GM23338 (cell line): ENCODE results near the gene CABCOCO1. TPM values are rescaled to one million over a fixed set of nuclear protein-coding genes. Genes with fewer than 3 reads are reported as not detected.

Experiments
- ATAC-seq: fragments of 200-7000 bp; cut with Tn5 transposase; 3 replicates; pipeline ENCODE4 v1.9.1; 2020
- DNase-seq: peaks from one replicate; pipeline ENCODE4 v3.0.0-alpha.2; 2015; ENCODE audit warnings: low spot score
- H2AFZ ChIP-seq: fragments of 200-600 bp; sonication (generic); 2 replicates; pipeline ENCODE4 v1.8.0; 2016; ENCODE audit warnings: antibody characterized with exemption, mild to moderate bottlenecking, moderate library complexity
- H3F3A ChIP-seq: fragments of 200-600 bp; sonication (generic); replicated peaks from 2 replicates; pipeline ENCODE4 v1.8.0; 2017; ENCODE audit warnings: antibody characterized with exemption, mixed run types, low read depth
- H3K27ac ChIP-seq: fragments of 200-600 bp; sonication (generic); 2 replicates; pipeline ENCODE4 v1.6.1; 2016; ENCODE audit warnings: low read depth
- H3K27me3 ChIP-seq: fragments of 200-600 bp; sonication (generic); 2 replicates; pipeline ENCODE4 v1.8.0; 2016; ENCODE audit warnings: mild to moderate bottlenecking, mixed run types, moderate library complexity; ENCODE audit not compliant: insufficient read depth
- H3K36me3 ChIP-seq: fragments of 200-600 bp; sonication (generic); 2 replicates; pipeline ENCODE4 v1.8.0; 2016; ENCODE audit warnings: mild to moderate bottlenecking; ENCODE audit not compliant: insufficient read depth
- H3K4me1 ChIP-seq: fragments of 200-600 bp; sonication (generic); 2 replicates; pipeline ENCODE4 v1.8.0; 2016; ENCODE audit warnings: mild to moderate bottlenecking, moderate library complexity; ENCODE audit not compliant: insufficient read depth
- H3K4me2 ChIP-seq: fragments of 200-600 bp; sonication (generic); 2 replicates; pipeline ENCODE4 v1.7.1; 2017; ENCODE audit warnings: mixed run types
- H3K4me3 ChIP-seq: fragments of 200-600 bp; sonication (generic); 2 replicates; pipeline ENCODE4 v1.6.1; 2016; ENCODE audit warnings: mixed run types
- H3K79me2 ChIP-seq: fragments of 200-600 bp; sonication (generic); replicated peaks from 2 replicates; pipeline ENCODE4 v1.8.0; 2017; ENCODE audit warnings: mild to moderate bottlenecking; ENCODE audit not compliant: insufficient read depth
- H3K9me2 ChIP-seq: fragments of 200-600 bp; sonication (generic); 2 replicates; pipeline ENCODE4 v1.8.0; 2017; ENCODE audit not compliant: insufficient read depth
- H4K20me1 ChIP-seq: fragments of 200-600 bp; sonication (generic); replicated peaks from 2 replicates; pipeline ENCODE4 v1.8.0; 2017; ENCODE audit warnings: mild to moderate bottlenecking; ENCODE audit not compliant: insufficient read depth
- H3K27ac Mint-ChIP-seq: 2 replicates; pipeline ENCODE4 v1.8.0; 2020; ENCODE audit warnings: inconsistent platforms, mild to moderate bottlenecking, moderate library complexity, mixed read lengths
- H3K27me3 Mint-ChIP-seq: 3 replicates; pipeline ENCODE4 v1.8.0; 2022; ENCODE audit warnings: low read depth, mild to moderate bottlenecking, moderate library complexity, mixed read lengths, inconsistent platforms; ENCODE audit not compliant: insufficient read depth, poor library complexity
- H3K36me3 Mint-ChIP-seq: 3 replicates; pipeline ENCODE4 v1.8.0; 2021; ENCODE audit warnings: low read depth, mild to moderate bottlenecking, inconsistent platforms, moderate library complexity, mixed read lengths
- H3K4me1 Mint-ChIP-seq: 3 replicates; pipeline ENCODE4 v1.8.0; 2020; ENCODE audit warnings: mild to moderate bottlenecking, inconsistent platforms, mixed read lengths
- H3K4me3 Mint-ChIP-seq: 3 replicates; pipeline ENCODE4 v1.8.0; 2021; ENCODE audit warnings: moderate library complexity, mild to moderate bottlenecking, inconsistent platforms, mixed read lengths
- H3K9me3 Mint-ChIP-seq: 3 replicates; pipeline ENCODE4 v1.8.0; 2020; ENCODE audit warnings: moderate library complexity, mild to moderate bottlenecking, inconsistent platforms, mixed read lengths
- CREB1 ChIP-seq: fragments of 250-450 bp; sonication (Bioruptor Pico); IDR thresholded peaks from 2 replicates; pipeline ENCODE4 v1.5.0; 2020; ENCODE audit warnings: low read depth, mild to moderate bottlenecking, moderate library complexity
- CTCF ChIP-seq, 2 experiments: fragments of 200-600 bp in 1 of 2; sonication (generic) in 1 of 2; conservative IDR thresholded peaks; 2 replicates each; pipeline versions ENCODE4 v1.5.1 to v1.6.1; 2016 to 2017; ENCODE audit warnings: antibody characterized with exemption in 2 of 2, low read depth in 2 of 2, mild to moderate bottlenecking in 2 of 2, moderate library complexity in 1 of 2
- ETS1 ChIP-seq: IDR thresholded peaks from 2 replicates; pipeline ENCODE4 v1.6.1; 2016; ENCODE audit warnings: antibody characterized with exemption
- EZH2 ChIP-seq: fragments of 200-600 bp; sonication (generic); IDR thresholded peaks from one replicate; pipeline ENCODE4 v1.8.0; 2017; ENCODE audit warnings: antibody characterized with exemption, mild to moderate bottlenecking, low read depth; ENCODE audit not compliant: unreplicated experiment
- EZH2phosphoT487 ChIP-seq: fragments of 200-600 bp; sonication (generic); IDR thresholded peaks from one replicate; pipeline ENCODE4 v1.8.1; 2018; ENCODE audit warnings: antibody characterized with exemption; ENCODE audit not compliant: unreplicated experiment
- JUNB ChIP-seq: IDR thresholded peaks from one replicate; pipeline ENCODE4 v1.6.1; 2016; ENCODE audit warnings: antibody characterized with exemption; ENCODE audit not compliant: unreplicated experiment
- NANOG ChIP-seq: IDR thresholded peaks from 2 replicates; pipeline ENCODE4 v1.6.1; 2016; ENCODE audit warnings: antibody characterized with exemption, borderline replicate concordance
- POLR2AphosphoS5 ChIP-seq: IDR thresholded peaks from 2 replicates; pipeline ENCODE4 v1.6.1; 2016; ENCODE audit warnings: antibody characterized with exemption, low read depth
- STAT1 ChIP-seq: IDR thresholded peaks from one replicate; pipeline ENCODE4 v1.6.1; 2016; ENCODE audit warnings: antibody characterized with exemption; ENCODE audit not compliant: unreplicated experiment
- ZNF114 ChIP-seq: fragments of 250-450 bp; sonication (Bioruptor Pico); IDR thresholded peaks from 2 replicates; pipeline ENCODE4 v1.5.0; 2020; ENCODE audit warnings: mild to moderate bottlenecking, moderate library complexity
- ZNF331 ChIP-seq: fragments of 250-450 bp; sonication (Bioruptor Pico); IDR thresholded peaks from 2 replicates; pipeline ENCODE4 v1.5.0; 2020; ENCODE audit warnings: low read depth, mild to moderate bottlenecking, moderate library complexity
- polyA plus RNA-seq: library from polyadenylated mRNA; unstranded; fragments of >200 nt; fragmentation: Nextera tagmentation; extraction: Ambion mirVana; gene quantifications from 2 replicates; pipeline ENCODE4 v1.2.1, GENCODE V29; 2016
- total RNA-seq: library from RNA; depleted of rRNA; stranded (reverse); fragments of >200 nt; shearing (Covaris generic); gene quantifications from 2 replicates; pipeline ENCODE4 v1.2.3, GENCODE V29; 2014
- TF ChIP-seq, protein P1 (sequence below): IDR thresholded peaks from one replicate; pipeline ENCODE4 v1.6.1; 2018; ENCODE audit warnings: antibody characterized with exemption; ENCODE audit not compliant: unreplicated experiment
- TF ChIP-seq, protein P2 (sequence below): fragments of 250-450 bp; sonication (Bioruptor Pico); IDR thresholded peaks from 2 replicates; pipeline ENCODE4 v1.5.0; 2020; ENCODE audit warnings: mild to moderate bottlenecking, moderate library complexity

CABCOCO1 gene
- total and polyA plus RNA-seq, 2 experiments from 2014 or later = not detected

DNA sequence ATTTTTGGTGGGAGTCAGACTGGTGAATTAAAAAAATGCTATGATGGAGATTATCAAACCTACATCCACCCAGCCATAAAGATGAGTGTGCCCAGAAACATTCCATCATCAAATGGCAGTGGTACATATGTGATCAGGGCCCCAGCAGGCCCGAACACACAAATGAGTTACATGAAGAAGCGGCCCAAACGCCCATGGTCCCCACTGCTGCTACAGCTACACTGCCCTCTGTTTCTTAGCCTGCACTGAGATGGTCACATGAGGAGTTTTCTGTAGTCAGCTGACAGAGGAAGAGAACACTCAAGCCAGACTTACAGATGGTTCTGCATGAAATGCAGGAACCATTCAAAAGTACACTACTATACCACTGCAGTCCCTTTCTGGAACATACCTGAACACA lies 142.4 kb downstream of the CABCOCO1 start:
- Histone ChIP-seq H3K4me3 (no peak overlapping the region), H3F3A (no peaks in the 10 kb centered on the region), H3K9me2 (peaks cover 20% of the 10 kb centered on the region; the same call in 1 of the 2 replicates), H3K27ac (no peak overlapping the region), H3K36me3 (no peaks in the 10 kb centered on the region), H2AFZ (no peak overlapping the region), H3K79me2 (no peaks in the 10 kb centered on the region), H3K4me2 (no peak overlapping the region), H3K27me3 (no peaks in the 10 kb centered on the region), H3K4me1 (no peaks in the 10 kb centered on the region), H4K20me1 (no peaks in the 10 kb centered on the region)
- Mint-ChIP-seq H3K4me3 (no peak overlapping the region), H3K9me3 (no peaks in the 10 kb centered on the region), H3K27ac (no peak overlapping the region), H3K36me3 (no peaks in the 10 kb centered on the region), H3K27me3 (no peaks in the 10 kb centered on the region), H3K4me1 (no peaks in the 10 kb centered on the region)
- no peak for TF ChIP-seq JUNB
- no peak for TF ChIP-seq STAT1
- TF ChIP-seq NANOG = no peak
- no peak for TF ChIP-seq EZH2
- no peak for TF ChIP-seq ZNF114 (CRISPR knock-in tag)
- TF ChIP-seq, protein P1, sequence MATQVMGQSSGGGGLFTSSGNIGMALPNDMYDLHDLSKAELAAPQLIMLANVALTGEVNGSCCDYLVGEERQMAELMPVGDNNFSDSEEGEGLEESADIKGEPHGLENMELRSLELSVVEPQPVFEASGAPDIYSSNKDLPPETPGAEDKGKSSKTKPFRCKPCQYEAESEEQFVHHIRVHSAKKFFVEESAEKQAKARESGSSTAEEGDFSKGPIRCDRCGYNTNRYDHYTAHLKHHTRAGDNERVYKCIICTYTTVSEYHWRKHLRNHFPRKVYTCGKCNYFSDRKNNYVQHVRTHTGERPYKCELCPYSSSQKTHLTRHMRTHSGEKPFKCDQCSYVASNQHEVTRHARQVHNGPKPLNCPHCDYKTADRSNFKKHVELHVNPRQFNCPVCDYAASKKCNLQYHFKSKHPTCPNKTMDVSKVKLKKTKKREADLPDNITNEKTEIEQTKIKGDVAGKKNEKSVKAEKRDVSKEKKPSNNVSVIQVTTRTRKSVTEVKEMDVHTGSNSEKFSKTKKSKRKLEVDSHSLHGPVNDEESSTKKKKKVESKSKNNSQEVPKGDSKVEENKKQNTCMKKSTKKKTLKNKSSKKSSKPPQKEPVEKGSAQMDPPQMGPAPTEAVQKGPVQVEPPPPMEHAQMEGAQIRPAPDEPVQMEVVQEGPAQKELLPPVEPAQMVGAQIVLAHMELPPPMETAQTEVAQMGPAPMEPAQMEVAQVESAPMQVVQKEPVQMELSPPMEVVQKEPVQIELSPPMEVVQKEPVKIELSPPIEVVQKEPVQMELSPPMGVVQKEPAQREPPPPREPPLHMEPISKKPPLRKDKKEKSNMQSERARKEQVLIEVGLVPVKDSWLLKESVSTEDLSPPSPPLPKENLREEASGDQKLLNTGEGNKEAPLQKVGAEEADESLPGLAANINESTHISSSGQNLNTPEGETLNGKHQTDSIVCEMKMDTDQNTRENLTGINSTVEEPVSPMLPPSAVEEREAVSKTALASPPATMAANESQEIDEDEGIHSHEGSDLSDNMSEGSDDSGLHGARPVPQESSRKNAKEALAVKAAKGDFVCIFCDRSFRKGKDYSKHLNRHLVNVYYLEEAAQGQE = no peak
- TF ChIP-seq, protein P2, sequence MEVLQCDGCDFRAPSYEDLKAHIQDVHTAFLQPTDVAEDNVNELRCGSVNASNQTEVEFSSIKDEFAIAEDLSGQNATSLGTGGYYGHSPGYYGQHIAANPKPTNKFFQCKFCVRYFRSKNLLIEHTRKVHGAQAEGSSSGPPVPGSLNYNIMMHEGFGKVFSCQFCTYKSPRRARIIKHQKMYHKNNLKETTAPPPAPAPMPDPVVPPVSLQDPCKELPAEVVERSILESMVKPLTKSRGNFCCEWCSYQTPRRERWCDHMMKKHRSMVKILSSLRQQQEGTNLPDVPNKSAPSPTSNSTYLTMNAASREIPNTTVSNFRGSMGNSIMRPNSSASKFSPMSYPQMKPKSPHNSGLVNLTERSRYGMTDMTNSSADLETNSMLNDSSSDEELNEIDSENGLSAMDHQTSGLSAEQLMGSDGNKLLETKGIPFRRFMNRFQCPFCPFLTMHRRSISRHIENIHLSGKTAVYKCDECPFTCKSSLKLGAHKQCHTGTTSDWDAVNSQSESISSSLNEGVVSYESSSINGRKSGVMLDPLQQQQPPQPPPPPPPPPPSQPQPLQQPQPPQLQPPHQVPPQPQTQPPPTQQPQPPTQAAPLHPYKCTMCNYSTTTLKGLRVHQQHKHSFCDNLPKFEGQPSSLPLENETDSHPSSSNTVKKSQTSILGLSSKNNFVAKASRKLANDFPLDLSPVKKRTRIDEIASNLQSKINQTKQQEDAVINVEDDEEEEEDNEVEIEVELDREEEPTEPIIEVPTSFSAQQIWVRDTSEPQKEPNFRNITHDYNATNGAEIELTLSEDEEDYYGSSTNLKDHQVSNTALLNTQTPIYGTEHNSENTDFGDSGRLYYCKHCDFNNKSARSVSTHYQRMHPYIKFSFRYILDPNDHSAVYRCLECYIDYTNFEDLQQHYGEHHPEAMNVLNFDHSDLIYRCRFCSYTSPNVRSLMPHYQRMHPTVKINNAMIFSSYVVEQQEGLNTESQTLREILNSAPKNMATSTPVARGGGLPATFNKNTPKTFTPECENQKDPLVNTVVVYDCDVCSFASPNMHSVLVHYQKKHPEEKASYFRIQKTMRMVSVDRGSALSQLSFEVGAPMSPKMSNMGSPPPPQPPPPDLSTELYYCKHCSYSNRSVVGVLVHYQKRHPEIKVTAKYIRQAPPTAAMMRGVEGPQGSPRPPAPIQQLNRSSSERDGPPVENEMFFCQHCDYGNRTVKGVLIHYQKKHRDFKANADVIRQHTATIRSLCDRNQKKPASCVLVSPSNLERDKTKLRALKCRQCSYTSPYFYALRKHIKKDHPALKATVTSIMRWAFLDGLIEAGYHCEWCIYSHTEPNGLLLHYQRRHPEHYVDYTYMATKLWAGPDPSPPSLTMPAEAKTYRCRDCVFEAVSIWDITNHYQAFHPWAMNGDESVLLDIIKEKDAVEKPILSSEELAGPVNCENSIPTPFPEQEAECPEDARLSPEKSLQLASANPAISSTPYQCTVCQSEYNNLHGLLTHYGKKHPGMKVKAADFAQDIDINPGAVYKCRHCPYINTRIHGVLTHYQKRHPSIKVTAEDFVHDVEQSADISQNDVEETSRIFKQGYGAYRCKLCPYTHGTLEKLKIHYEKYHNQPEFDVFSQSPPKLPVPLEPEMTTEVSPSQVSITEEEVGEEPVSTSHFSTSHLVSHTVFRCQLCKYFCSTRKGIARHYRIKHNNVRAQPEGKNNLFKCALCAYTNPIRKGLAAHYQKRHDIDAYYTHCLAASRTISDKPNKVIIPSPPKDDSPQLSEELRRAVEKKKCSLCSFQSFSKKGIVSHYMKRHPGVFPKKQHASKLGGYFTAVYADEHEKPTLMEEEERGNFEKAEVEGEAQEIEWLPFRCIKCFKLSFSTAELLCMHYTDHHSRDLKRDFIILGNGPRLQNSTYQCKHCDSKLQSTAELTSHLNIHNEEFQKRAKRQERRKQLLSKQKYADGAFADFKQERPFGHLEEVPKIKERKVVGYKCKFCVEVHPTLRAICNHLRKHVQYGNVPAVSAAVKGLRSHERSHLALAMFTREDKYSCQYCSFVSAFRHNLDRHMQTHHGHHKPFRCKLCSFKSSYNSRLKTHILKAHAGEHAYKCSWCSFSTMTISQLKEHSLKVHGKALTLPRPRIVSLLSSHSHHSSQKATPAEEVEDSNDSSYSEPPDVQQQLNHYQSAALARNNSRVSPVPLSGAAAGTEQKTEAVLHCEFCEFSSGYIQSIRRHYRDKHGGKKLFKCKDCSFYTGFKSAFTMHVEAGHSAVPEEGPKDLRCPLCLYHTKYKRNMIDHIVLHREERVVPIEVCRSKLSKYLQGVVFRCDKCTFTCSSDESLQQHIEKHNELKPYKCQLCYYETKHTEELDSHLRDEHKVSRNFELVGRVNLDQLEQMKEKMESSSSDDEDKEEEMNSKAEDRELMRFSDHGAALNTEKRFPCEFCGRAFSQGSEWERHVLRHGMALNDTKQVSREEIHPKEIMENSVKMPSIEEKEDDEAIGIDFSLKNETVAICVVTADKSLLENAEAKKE (CRISPR knock-in tag) = no peak
- no peak for TF ChIP-seq CTCF (conservative IDR thresholded peaks at IDR 0.05; ENCODE audit: low read depth in 2 of 2)
- no peak for TF ChIP-seq ZNF331 (CRISPR knock-in tag)
- no peak for TF ChIP-seq POLR2AphosphoS5
- TF ChIP-seq ETS1 = no peak
- no peak for TF ChIP-seq EZH2phosphoT487
- no peak for TF ChIP-seq CREB1 (CRISPR knock-in tag)
- ATAC-seq (no peak), DNase-seq (no peak)
